22Rv1 (cell line): ENCODE results near the gene ADORA1.

Source experiments
- CTCF ChIP-seq: fragments of 450-650 bp; IDR thresholded peaks from 2 replicates; pipeline ENCODE4 v1.5.1; 2017; ENCODE audit warnings: mild to moderate bottlenecking
- ZFX ChIP-seq: fragments of 450-650 bp; IDR thresholded peaks from 2 replicates; pipeline ENCODE4 v1.6.1; 2017; ENCODE audit warnings: antibody characterized with exemption, borderline replicate concordance

GRCh38 chr1:203082571-203083462 is 44.7 kb upstream of the ADORA1 start:
- TF ChIP-seq CTCF: no peak
- TF ChIP-seq ZFX: no peak
